PC-9 (cell line): ENCODE measurements around the gene PALD1.

Experiments used
- CTCF ChIP-seq: fragments of 200-600 bp; sonication (generic); conservative IDR thresholded peaks from 2 replicates; pipeline ENCODE4 v1.6.1; 2017; ENCODE audit warnings: mixed run types, antibody characterized with exemption, mild to moderate bottlenecking, moderate library complexity
- EZH2 ChIP-seq: fragments of 200-600 bp; sonication (generic); IDR thresholded peaks from 2 replicates; pipeline ENCODE4 v1.8.0; 2017; ENCODE audit warnings: antibody characterized with exemption, low read depth

- no peak for TF ChIP-seq CTCF
- TF ChIP-seq EZH2: no peak
Observed at GRCh38 chr10:70605161-70605560, 126.6 kb downstream of the PALD1 start.
